Adrenal gland (tissue), 12 donors: ENCODE data around the gene NIM1K. TPM values are rescaled to one million over a fixed set of nuclear protein-coding genes. Genes with fewer than 3 reads are reported as not detected.
A peak's percentile ranks its signal among the peaks of the same experiment; 100 is the strongest.

Experiments used
- DNase-seq, 7 donors: peaks; one replicate each; pipeline ENCODE4 v3.0.0-alpha.2; 2019 to 2020
- H3K27ac ChIP-seq, 5 donors: fragments of 200-600 bp; sonication (generic) in 4 of 5; 1 replicate in 3 of 5; 2 replicates in 2 of 5; pipeline versions ENCODE4 v1.5.1 to v1.8.0; 2016 to 2020; ENCODE audit warnings: mild to moderate bottlenecking in 1 of 5
- H3K27me3 ChIP-seq: fragments of 200-600 bp; 2 replicates; pipeline ENCODE4 v1.8.0; 2021
- H3K36me3 ChIP-seq, 2 donors: fragments of 200-600 bp; replicated peaks in 1 of 2; 1 replicate in 1 of 2; 2 replicates in 1 of 2; pipeline versions ENCODE4 v1.5.1 to v1.8.0; 2018 to 2022
- H3K4me1 ChIP-seq, 2 donors: fragments of 200-600 bp; replicated peaks in 1 of 2; 1 replicate in 1 of 2; 2 replicates in 1 of 2; pipeline versions ENCODE4 v1.5.1 to v1.8.0; 2018 to 2021
- H3K4me3 ChIP-seq, 4 donors: fragments of 200-600 bp; sonication (generic) in 3 of 4; one replicate each; pipeline ENCODE4 v1.5.1; 2016 to 2018
- H3K9me3 ChIP-seq, 3 donors: fragments of 200-600 bp; sonication (generic) in 1 of 3; replicated peaks in 1 of 3; 1 replicate in 2 of 3; 2 replicates in 1 of 3; pipeline versions ENCODE4 v1.5.1 to v1.8.0; 2016 to 2021
- POLR2A ChIP-seq, 2 donors: fragments of 450-650 bp; IDR thresholded peaks; one replicate each; pipeline ENCODE4 v1.6.1; 2017; ENCODE audit warnings: antibody characterized with exemption in 2 of 2, mild to moderate bottlenecking in 2 of 2, moderate library complexity in 1 of 2
- WGBS, 4 donors: extraction: QIAGEN DNeasy Blood & Tissue Kit in 2 of 4; methylation state at CpG; one replicate each; pipeline versions ENCODE4 v1.1.5 to v1.1.7; 2013 to 2017; 5-methylcytosine and 5-hydroxymethylcytosine counted together
- intact Hi-C, 2 donors: fragments of 100-400 bp; cut with DNase I; formaldehyde crosslinking; loops; one replicate each; pipeline versions ENCODE4 v1.14.1 to v1.15.0; 2022 to 2023
- polyA plus RNA-seq, 3 donors: library from polyadenylated mRNA; stranded (reverse); fragments of 200-250 nt in 2 of 3; fragments of 350-450 nt in 1 of 3; fragmentation: Illumina TruSeq in 1 of 3; extraction: RNeasy Lipid Tissue Mini Kit (QIAGEN cat#74804) in 1 of 3; gene quantifications; one replicate each; pipeline ENCODE4 v1.2.3, GENCODE V29; 2013 to 2014
- total RNA-seq, 9 donors: library from RNA; depleted of rRNA in 4 of 9; stranded (reverse); fragments of >200 nt in 4 of 9; fragments of 120-200 nt in 1 of 9; fragmentation: NEBNext Ultra II Directional in 1 of 9; extraction: Animal tissue kit (Norgen Biotek cat#: 25700) in 1 of 9; gene quantifications; one replicate each; pipeline versions ENCODE4 v1.1.0 to v1.2.4, GENCODE V29; 2013 to 2023
- TF ChIP-seq, protein P1 (sequence below), 6 experiments: fragments of 450-650 bp in 4 of 6; fragments of 200-600 bp in 2 of 6; sonication (generic) in 1 of 6; IDR thresholded peaks; 1 replicate in 5 of 6; 2 replicates in 1 of 6; pipeline versions ENCODE4 v1.5.1 to v1.8.0; 2016 to 2021; ENCODE audit warnings: antibody characterized with exemption in 6 of 6, mild to moderate bottlenecking in 2 of 6, moderate library complexity in 1 of 6
- donor health status: healthy with polysubstance abuse.
- donor health status: Bipolar disorder and iron deficiency.
- donor health status: DM: yes; HTN: yes; CAD: no.
- donor health status: DM: no; HTN: no; CAD: no.
- donor health status: DM: no; HTN: no; CAD: no.
- donor health status: DM: yes; HTN: yes; CAD: no.

The NIM1K gene
- total and polyA plus RNA-seq, 12 donors = 0.18 to 3.9 (median 1.1) TPM

DNA sequence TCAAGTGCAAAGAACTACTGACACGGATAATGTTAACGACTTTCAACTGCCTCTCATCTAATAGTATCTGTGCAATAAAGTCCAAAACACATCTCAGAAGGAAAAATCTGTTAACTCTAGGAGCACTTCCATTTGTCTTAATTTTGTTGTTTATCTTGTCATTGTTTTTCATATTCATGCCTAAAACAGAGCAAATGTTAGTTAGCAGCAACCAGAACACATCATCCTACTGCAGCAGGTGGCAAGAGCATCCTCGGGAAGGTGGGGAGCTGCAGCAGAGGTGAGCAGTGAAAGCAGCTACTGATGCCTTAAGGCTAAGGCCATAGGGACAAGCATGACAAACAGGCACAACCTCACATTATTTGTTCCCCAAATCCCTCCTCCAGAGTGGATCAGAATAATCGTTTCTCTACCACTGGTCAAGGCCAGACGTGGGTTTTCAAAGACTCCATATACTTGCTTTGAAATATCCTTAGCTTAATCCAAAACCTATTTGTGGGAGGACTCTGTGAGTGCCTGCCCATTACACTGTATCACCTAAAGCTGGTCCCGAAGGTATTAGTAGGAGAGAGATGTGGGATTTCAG is 120.1 kb downstream of the NIM1K start:
- peaks cover 7 to 57% of the 10 kb centered on the region in 2 donors for H3K4me1 ChIP-seq
- no peak for TF ChIP-seq POLR2A (IDR thresholded peaks at IDR 0.05)
- TF ChIP-seq, protein P1, sequence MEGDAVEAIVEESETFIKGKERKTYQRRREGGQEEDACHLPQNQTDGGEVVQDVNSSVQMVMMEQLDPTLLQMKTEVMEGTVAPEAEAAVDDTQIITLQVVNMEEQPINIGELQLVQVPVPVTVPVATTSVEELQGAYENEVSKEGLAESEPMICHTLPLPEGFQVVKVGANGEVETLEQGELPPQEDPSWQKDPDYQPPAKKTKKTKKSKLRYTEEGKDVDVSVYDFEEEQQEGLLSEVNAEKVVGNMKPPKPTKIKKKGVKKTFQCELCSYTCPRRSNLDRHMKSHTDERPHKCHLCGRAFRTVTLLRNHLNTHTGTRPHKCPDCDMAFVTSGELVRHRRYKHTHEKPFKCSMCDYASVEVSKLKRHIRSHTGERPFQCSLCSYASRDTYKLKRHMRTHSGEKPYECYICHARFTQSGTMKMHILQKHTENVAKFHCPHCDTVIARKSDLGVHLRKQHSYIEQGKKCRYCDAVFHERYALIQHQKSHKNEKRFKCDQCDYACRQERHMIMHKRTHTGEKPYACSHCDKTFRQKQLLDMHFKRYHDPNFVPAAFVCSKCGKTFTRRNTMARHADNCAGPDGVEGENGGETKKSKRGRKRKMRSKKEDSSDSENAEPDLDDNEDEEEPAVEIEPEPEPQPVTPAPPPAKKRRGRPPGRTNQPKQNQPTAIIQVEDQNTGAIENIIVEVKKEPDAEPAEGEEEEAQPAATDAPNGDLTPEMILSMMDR (IDR thresholded peaks at IDR 0.05) = no peak
- no peak for DNase-seq
- H3K9me3 ChIP-seq = no peaks in the 10 kb centered on the region
- H3K4me3 ChIP-seq = peak overlapping the region in 2 of 4 donors; percentile 76 to 89
- no peaks in the 10 kb centered on the region for H3K36me3 ChIP-seq
- peak overlapping the region in 3 of 5 donors; percentile 86 to 96 (median 92) for H3K27ac ChIP-seq
- intact Hi-C loops = loop anchor here in 1 of 2 donors (10.0 kb wide), 1 partner anchor 173 kb away; the partner anchor contains the start of gene TMEM267
- no peaks in the 10 kb centered on the region for H3K27me3 ChIP-seq
- WGBS, 4 donors = 29 to 46% (median 39%) methylated on average over 6 of the region's 6 CpGs

DNA sequence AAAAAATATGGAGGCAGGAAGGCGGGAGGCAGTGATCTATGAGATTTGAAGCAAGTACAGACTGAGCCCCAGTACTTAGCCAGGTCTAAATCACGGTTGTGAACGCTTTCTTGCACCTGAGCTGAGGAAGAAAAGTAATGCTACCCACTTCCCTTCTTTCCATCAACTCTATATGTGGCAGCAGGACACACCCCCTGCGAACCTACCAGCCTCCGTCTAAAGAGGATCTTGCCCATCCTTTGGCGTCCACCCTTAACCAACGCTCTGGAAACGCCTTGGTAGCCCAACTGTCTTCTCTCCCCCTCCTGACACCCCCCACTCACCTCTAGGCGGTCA is 120.6 kb downstream of the NIM1K start:
- H3K9me3 ChIP-seq = no peaks in the 10 kb centered on the region
- peak overlapping the region; percentile 86 to 96 (median 92) for H3K27ac ChIP-seq
- no peaks in the 10 kb centered on the region for H3K27me3 ChIP-seq
- TF ChIP-seq POLR2A (IDR thresholded peaks at IDR 0.05) = no peak
- TF ChIP-seq, protein P1 (IDR thresholded peaks at IDR 0.05) = no peak
- peak overlapping the region; percentile 69 to 99 (median 82) for H3K4me3 ChIP-seq
- no peak for DNase-seq
- 2 to 7% (median 3%) methylated on average over 8 to 9 of the region's 9 CpGs for WGBS, 4 donors
- intact Hi-C loops = loop anchor here in 1 of 2 donors (10.0 kb wide), 1 partner anchor 172 kb away; the partner anchor contains the start of gene TMEM267
- H3K4me1 ChIP-seq = peaks cover 7 to 52% of the 10 kb centered on the region in 2 donors
- no peaks in the 10 kb centered on the region for H3K36me3 ChIP-seq

DNA sequence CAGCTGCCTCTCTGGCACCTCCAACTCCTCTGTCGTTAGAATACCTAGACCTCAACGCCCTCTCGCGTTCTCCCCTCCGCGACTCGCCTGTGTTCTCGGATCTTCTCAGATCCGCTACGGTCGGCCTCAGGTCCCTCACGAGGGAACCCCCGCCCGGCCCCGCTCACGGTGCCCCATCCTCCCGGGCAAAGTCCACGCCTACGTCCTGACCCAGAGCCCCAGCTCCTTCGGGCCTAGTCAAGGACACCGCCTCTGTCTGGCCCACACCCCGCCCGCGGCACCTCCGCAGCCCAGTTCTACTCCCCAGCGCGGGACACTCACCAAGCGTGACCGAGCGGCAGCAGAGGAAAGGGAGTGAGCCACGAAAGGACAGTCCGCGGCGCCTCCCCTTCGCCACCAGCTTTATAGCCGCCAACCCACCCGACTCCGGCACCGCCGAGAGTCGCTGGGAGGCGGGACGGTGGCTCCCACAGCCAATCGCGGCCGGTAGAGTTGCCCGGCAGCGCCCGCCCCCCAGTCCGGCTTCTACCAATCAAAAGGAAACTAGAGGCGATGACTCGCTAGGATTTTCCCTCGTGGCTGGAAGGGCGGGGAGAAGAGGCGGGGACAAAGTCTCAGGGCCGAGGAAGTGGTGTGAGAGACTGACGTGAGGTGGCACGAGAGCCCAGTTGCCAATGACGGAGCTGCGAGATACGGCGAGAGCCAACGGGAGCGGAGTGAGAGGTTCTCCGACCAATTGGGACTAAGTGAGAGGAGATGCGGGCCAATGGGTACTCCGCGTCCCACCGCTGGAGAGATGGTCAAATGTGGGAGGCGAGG is 121.2 kb downstream of the NIM1K start, which contains the start of gene HMGCS1:
Gene HMGCS1, minus strand, starts transcription at position 378 of the 819 bp plus-strand sequence. CDS start 14,447 bp downstream, outside the sequence.
- DNase-seq = peak; percentile 99 to 100 (median 99)
- H3K9me3 ChIP-seq = no peaks in the 10 kb centered on the region
- peaks cover 7 to 46% of the 10 kb centered on the region in 2 donors for H3K4me1 ChIP-seq
- H3K27ac ChIP-seq = peak within 1 kb of the TSS; percentile 86 to 96 (median 92)
- peak within 1 kb of the TSS; percentile 69 to 99 (median 82) for H3K4me3 ChIP-seq
- TF ChIP-seq, protein P1 (IDR thresholded peaks at IDR 0.05) = no peak
- TF ChIP-seq POLR2A (IDR thresholded peaks at IDR 0.05) = peak; percentile 98
- intact Hi-C loops = loop anchor here in 1 of 2 donors (10.0 kb wide), 1 partner anchor 172 kb away; the partner anchor contains the start of gene TMEM267
- H3K36me3 ChIP-seq = no peaks in the 10 kb centered on the region
- H3K27me3 ChIP-seq = no peaks in the 10 kb centered on the region
- 0 to 1% (median 0%) methylated on average over 32 to 70 of the region's 70 CpGs for WGBS, 4 donors

DNA sequence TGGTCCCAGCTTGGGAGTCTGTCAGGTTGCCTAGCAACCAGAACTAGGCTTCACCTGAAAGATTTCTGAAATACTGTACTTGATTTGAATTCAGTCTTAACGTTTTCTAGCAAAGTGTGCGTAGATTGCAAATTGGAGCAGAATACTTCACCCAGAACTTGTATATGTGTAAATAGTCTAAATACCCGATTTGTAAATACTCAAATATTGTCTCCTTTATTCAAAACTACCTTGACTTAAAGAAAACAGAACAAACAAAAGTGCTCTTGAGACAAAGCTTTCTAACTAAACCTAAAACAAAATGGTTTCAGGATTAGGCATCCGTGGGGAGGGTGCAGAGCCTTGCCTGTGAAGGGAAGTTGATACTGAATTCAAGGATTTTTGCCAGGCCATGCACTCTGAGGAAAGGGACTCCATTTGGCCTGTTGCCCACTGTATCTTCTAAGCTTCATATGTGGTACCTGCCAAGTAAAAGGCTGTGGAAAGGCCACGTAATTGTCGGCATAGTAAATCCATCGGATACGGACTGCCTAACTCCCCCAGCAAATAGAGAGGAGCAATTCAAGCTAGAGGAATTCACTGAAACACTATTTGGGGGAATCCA is 121.9 kb downstream of the NIM1K start:
- TF ChIP-seq, protein P1 (IDR thresholded peaks at IDR 0.05) = no peak
- no peak for TF ChIP-seq POLR2A (IDR thresholded peaks at IDR 0.05)
- 23 to 48% (median 30%) methylated on average over 8 of the region's 8 CpGs for WGBS, 4 donors
- Histone ChIP-seq H3K9me3 (no peaks in the 10 kb centered on the region), H3K4me3 (peak overlapping the region in 2 of 4 donors; percentile 29 to 45), H3K36me3 (no peaks in the 10 kb centered on the region), H3K27me3 (no peaks in the 10 kb centered on the region), H3K4me1 (peaks cover 7 to 39% of the 10 kb centered on the region in 2 donors), H3K27ac (peak overlapping the region; percentile 13 to 96 (median 62))
- intact Hi-C loops = loop anchor here in 1 of 2 donors (10.0 kb wide), 1 partner anchor 171 kb away; the partner anchor contains the start of gene TMEM267
- DNase-seq = peak in 6 of 7 donors; percentile 22 to 61 (median 28)
